ENCODE data around the gene GNA12.

- TF ChIP-seq EZH2phosphoT487 (conservative IDR thresholded peaks at IDR 0.05; ENCODE audit: low read length) (no peak), CTCF (IDR thresholded peaks at IDR 0.05; ENCODE audit: insufficient read depth, low read length, poor library complexity, severe bottlenecking) (no peak)
These were observed 159.6 kb downstream of the GNA12 start for GRCh38 chr7:2684501-2684900.

Measured in SU-DHL-6 (cell line).